OCI-LY3 (cell line): Measurements from ENCODE around the gene SOX13.

Source experiments
- H2AFZ ChIP-seq: fragments of 200-600, 300-600 bp; shearing (Covaris generic); 2 replicates; pipeline ENCODE4 v1.6.0; 2014; ENCODE audit warnings: antibody characterized with exemption, low read depth, low read length
- H3K27ac ChIP-seq: fragments of 200-600, 300-600 bp; sonication (generic); 2 replicates; pipeline ENCODE4 v1.5.1; 2014; ENCODE audit warnings: mild to moderate bottlenecking, low read length, moderate library complexity, mixed read lengths
- H3K27me3 ChIP-seq: fragments of 200-600, 300-600 bp; sonication (generic); 2 replicates; pipeline ENCODE4 v1.6.1; 2014; ENCODE audit warnings: low read depth, low read length, mixed read lengths
- H3K36me3 ChIP-seq: fragments of 200-600, 300-600 bp; sonication (generic); replicated peaks from 2 replicates; pipeline ENCODE3; 2014; ENCODE audit warnings: low read depth, low read length, mixed read lengths
- H3K4me1 ChIP-seq: fragments of 300-600, 200-600 bp; sonication (generic); 2 replicates; pipeline ENCODE4 v1.6.1; 2014; ENCODE audit warnings: low read length, mixed read lengths
- H3K4me2 ChIP-seq: fragments of 200-600, 300-600 bp; sonication (generic); 2 replicates; pipeline ENCODE4 v1.6.1; 2014; ENCODE audit warnings: low read length, mixed read lengths
- H3K4me3 ChIP-seq: fragments of 300-600, 200-600 bp; sonication (generic); 2 replicates; pipeline ENCODE4 v1.5.1; 2014; ENCODE audit warnings: antibody characterized with exemption, mild to moderate bottlenecking, low read length, moderate library complexity
- H3K79me2 ChIP-seq: fragments of 300-600, 200-600 bp; shearing (Covaris generic); 2 replicates; pipeline ENCODE4 v1.6.1; 2014; ENCODE audit warnings: mild to moderate bottlenecking, low read length, mixed read lengths
- H3K9ac ChIP-seq: fragments of 300-600, 200-600 bp; shearing (Covaris generic); 2 replicates; pipeline ENCODE4 v1.6.0; 2014; ENCODE audit warnings: mild to moderate bottlenecking, low read length, moderate library complexity
- H3K9me3 ChIP-seq: fragments of 200-600, 300-600 bp; shearing (Covaris generic); 2 replicates; pipeline ENCODE4 v1.6.1; 2014; ENCODE audit warnings: low read length, mixed read lengths; ENCODE audit not compliant: insufficient read depth
- H4K20me1 ChIP-seq: fragments of 200-600, 300-600 bp; sonication (generic); 2 replicates; pipeline ENCODE4 v1.6.1; 2016; ENCODE audit warnings: low read length, mixed read lengths; ENCODE audit not compliant: insufficient read depth
- EZH2phosphoT487 ChIP-seq: fragments of 200-600 bp; shearing (Covaris generic); IDR thresholded peaks from 2 replicates; pipeline ENCODE4 v1.6.1; 2018; ENCODE audit warnings: antibody characterized with exemption, mixed run types, low read depth
- TF ChIP-seq, protein P1 (sequence below): fragments of 200-600, 300-600 bp; sonication (generic); IDR thresholded peaks from 2 replicates; pipeline ENCODE4 v1.5.1; 2014; ENCODE audit warnings: antibody characterized with exemption, low read length, low read depth

SOX13 gene

DNA sequence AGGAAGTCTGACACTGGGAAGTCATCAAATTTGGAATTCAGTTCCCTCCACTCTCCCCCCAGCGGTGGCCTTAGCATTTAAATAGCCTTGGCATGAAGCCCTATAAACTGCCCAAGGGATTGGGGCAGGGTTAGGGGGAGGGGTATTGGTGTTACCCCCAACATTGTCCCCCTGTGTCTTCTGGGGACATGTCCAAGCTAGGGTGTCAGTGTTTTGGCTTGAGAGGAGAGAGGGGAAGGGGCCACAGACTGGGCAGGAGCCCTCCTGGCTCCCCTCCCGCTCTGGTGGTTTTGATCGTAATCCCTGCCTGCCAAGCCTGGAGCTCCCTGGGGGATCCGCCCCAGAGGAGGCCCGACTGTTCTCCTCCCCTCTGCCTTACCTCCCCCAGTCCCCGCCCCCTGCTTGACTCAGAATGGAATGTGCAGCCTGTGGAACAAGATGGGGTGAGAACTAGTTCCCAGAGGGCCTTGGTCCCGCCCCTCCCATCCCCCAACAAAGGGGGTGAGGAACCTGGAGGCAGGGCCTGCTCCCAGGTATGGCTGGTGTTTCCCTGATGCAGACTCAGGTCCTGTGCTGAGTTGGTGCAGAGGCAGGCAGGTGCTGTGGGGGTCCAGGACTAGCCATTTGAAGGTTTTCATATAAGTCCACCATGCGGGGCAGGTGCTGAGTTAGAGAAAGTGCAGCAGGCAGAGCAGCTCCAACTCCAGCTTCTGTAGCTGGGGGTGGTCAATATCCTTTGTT is 7.4 kb downstream of the SOX13 start:
- H3K9ac ChIP-seq: no peak overlapping the region
- H3K4me2 ChIP-seq: no peak overlapping the region
- H3K27ac ChIP-seq: no peak overlapping the region
- H4K20me1 ChIP-seq: no peaks in the 10 kb centered on the region
- H3K4me1 ChIP-seq: no peaks in the 10 kb centered on the region
- no peak overlapping the region for H3K4me3 ChIP-seq
- no peak overlapping the region for H2AFZ ChIP-seq
- TF ChIP-seq, protein P1, sequence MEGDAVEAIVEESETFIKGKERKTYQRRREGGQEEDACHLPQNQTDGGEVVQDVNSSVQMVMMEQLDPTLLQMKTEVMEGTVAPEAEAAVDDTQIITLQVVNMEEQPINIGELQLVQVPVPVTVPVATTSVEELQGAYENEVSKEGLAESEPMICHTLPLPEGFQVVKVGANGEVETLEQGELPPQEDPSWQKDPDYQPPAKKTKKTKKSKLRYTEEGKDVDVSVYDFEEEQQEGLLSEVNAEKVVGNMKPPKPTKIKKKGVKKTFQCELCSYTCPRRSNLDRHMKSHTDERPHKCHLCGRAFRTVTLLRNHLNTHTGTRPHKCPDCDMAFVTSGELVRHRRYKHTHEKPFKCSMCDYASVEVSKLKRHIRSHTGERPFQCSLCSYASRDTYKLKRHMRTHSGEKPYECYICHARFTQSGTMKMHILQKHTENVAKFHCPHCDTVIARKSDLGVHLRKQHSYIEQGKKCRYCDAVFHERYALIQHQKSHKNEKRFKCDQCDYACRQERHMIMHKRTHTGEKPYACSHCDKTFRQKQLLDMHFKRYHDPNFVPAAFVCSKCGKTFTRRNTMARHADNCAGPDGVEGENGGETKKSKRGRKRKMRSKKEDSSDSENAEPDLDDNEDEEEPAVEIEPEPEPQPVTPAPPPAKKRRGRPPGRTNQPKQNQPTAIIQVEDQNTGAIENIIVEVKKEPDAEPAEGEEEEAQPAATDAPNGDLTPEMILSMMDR: no peak
- TF ChIP-seq EZH2phosphoT487: no peak
- H3K36me3 ChIP-seq: no peaks in the 10 kb centered on the region
- no peaks in the 10 kb centered on the region for H3K9me3 ChIP-seq
- H3K27me3 ChIP-seq: peaks cover 16% of the 10 kb centered on the region
- H3K79me2 ChIP-seq: no peaks in the 10 kb centered on the region

DNA sequence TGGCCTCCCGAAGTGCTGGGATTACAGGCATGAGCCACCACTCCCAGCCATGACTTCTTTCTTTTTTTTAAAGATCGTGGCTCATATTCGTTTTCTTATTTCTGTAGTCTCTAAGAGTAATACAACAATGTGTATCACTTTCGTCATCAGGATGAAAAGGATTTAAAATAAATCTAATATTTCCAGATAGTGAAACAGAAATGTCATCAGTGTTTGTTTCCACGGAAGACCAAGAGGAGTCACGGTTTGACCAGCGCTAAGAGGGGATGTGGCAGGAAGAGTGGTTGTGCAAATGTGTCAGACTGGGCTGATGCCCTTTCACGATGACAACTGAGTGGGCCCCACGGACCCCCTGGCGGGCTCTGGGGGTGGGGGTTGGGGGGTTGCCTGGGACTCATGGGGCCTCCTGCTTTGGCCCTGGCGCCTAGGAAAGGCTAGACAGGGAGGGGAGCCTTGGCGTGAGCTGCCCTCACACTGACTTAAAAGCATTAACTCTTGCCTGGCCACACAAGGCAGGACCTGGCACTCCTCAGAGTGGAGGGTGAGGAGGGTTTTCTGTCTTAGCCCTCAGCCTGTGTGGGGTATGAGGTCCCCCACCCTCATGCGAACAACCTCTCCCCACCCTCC is 8.4 kb downstream of the SOX13 start:
- no peak overlapping the region for H3K9ac ChIP-seq

DNA sequence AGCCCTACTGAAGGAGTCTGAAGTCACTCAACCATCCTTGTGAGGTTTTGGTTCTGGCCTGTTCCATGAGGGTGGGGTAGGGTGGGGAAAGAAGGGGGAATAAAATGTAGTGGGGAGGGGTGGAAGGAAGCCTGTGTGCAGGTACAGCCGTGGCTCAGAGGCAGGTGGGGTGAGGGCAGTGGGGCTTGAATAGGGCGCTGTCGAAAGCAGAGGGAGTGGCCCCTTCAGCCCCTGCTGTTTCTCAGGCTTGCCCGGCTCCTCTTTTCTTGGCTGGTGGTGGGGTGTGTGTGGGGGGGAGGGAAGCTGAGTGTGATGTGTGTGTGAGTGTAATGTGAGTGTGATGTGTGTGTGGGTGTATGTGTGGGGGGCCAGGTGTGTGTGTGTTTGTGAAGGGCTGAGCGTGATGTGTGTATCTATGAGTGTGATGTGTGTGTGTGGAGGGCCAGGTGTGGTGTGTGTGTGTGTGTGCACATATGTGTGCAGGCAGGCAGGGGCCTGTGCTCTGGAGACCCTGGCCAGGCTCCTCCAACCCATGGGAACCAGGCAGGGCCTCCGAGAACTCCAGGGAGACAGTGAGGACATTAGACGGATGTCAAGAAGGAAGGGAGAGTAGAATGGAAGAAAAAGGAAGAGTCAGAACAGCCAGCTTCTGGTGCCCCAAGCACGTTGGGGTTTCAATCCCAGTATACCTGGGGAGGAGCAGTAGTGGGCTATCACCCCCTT is 9.0 kb downstream of the SOX13 start:
- no peak overlapping the region for H3K9ac ChIP-seq
- no peak overlapping the region for H3K4me3 ChIP-seq
- H3K4me1 ChIP-seq: no peaks in the 10 kb centered on the region
- no peak for TF ChIP-seq EZH2phosphoT487
- TF ChIP-seq, protein P1: no peak
- H3K79me2 ChIP-seq: no peaks in the 10 kb centered on the region
- H3K36me3 ChIP-seq: no peaks in the 10 kb centered on the region
- H2AFZ ChIP-seq: no peak overlapping the region
- no peak overlapping the region for H3K4me2 ChIP-seq
- no peaks in the 10 kb centered on the region for H3K9me3 ChIP-seq
- H3K27me3 ChIP-seq: peaks cover 8% of the 10 kb centered on the region
- H3K27ac ChIP-seq: no peak overlapping the region
- no peaks in the 10 kb centered on the region for H4K20me1 ChIP-seq

More for the DNA sequence above, 8.4 kb downstream of the SOX13 start:
- Histone ChIP-seq H4K20me1 (no peaks in the 10 kb centered on the region), H2AFZ (no peak overlapping the region), H3K27me3 (peaks cover 14% of the 10 kb centered on the region), H3K4me1 (no peaks in the 10 kb centered on the region), H3K36me3 (no peaks in the 10 kb centered on the region), H3K4me3 (no peak overlapping the region), H3K27ac (no peak overlapping the region), H3K79me2 (no peaks in the 10 kb centered on the region), H3K4me2 (no peak overlapping the region), H3K9me3 (no peaks in the 10 kb centered on the region)
- TF ChIP-seq EZH2phosphoT487: no peak
- TF ChIP-seq, protein P1: no peak

DNA sequence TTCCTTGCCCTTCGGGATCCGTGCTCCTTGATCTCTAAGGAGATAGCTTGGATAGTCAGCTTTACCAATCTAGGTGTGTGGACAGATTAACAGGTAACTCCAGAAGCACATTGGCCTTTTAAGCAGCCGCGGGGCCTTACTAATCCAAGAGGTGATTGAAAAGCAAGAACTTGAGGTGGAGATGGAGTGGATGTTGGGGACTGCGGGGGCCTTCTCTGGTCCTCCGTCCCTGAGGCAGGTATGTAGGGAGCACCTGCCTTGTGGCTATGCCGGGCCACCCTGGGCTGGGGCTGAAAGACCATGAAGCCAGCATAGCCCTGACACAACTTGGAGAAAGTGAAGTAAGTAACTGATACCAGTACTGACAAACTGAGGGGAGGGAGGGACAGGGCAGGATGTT is 10.6 kb downstream of the SOX13 start:
- Histone ChIP-seq H3K4me1 (no peaks in the 10 kb centered on the region), H3K27me3 (no peaks in the 10 kb centered on the region; the same call in 1 of the 2 replicates), H2AFZ (no peak overlapping the region), H3K79me2 (no peaks in the 10 kb centered on the region), H3K27ac (no peak overlapping the region), H3K36me3 (no peaks in the 10 kb centered on the region), H3K4me3 (no peak overlapping the region), H3K9me3 (no peaks in the 10 kb centered on the region), H3K9ac (no peak overlapping the region), H4K20me1 (no peaks in the 10 kb centered on the region), H3K4me2 (no peak overlapping the region)
- TF ChIP-seq, protein P1: no peak
- no peak for TF ChIP-seq EZH2phosphoT487
